Prostate gland (tissue), 2 donors: Measurements from ENCODE around the gene FZD10. TPM values are rescaled to one million over a fixed set of nuclear protein-coding genes. Genes with fewer than 3 reads are reported as not detected.

Experiments used
- DNase-seq: peaks from one replicate; pipeline ENCODE4 v3.0.0-alpha.2; 2019; ENCODE audit warnings: low spot score
- H3K27ac ChIP-seq, 2 donors: fragments of 200-600 bp; sonication (generic); 2 replicates each; pipeline ENCODE4 v1.5.1; 2017 to 2019
- H3K27me3 ChIP-seq: fragments of 200-600 bp; sonication (generic); replicated peaks from 2 replicates; pipeline ENCODE4 v1.5.1; 2019; ENCODE audit not compliant: insufficient read depth
- H3K36me3 ChIP-seq, 2 donors: fragments of 200-600 bp; sonication (generic); 1 replicate in 1 of 2; 2 replicates in 1 of 2; pipeline versions ENCODE4 v1.5.1 to v1.8.1; 2017 to 2019
- H3K4me1 ChIP-seq: fragments of 200-600 bp; sonication (generic); replicated peaks from 2 replicates; pipeline ENCODE4 v1.5.1; 2019
- H3K4me3 ChIP-seq, 2 donors: fragments of 200-600 bp; sonication (generic); 2 replicates each; pipeline ENCODE4 v1.5.1; 2017 to 2019
- H3K9me3 ChIP-seq: fragments of 200-600 bp; sonication (generic); 2 replicates; pipeline ENCODE4 v1.5.1; 2017
- CTCF ChIP-seq, 4 experiments: fragments of 200-600 bp in 2 of 4; fragments of 450-650 bp in 2 of 4; sonication (generic) in 2 of 4; IDR thresholded peaks; 1 replicate in 3 of 4; 2 replicates in 1 of 4; pipeline ENCODE4 v1.5.1; 2016 to 2019; ENCODE audit warnings: antibody characterized with exemption in 4 of 4, mild to moderate bottlenecking in 2 of 4, moderate library complexity in 2 of 4
- POLR2A ChIP-seq: fragments of 450-650 bp; IDR thresholded peaks from one replicate; pipeline ENCODE4 v1.6.1; 2016; ENCODE audit warnings: antibody characterized with exemption, mild to moderate bottlenecking
- POLR2AphosphoS5 ChIP-seq: sonication (generic); formaldehyde crosslinking; IDR thresholded peaks from one replicate; pipeline ENCODE4 v1.6.1; 2017; ENCODE audit warnings: antibody characterized with exemption
- WGBS: methylation state at CpG from one replicate; pipeline ENCODE4 v1.1.5; 2018; 5-methylcytosine and 5-hydroxymethylcytosine counted together
- intact Hi-C: fragments of 100-400 bp; cut with DNase I; formaldehyde crosslinking; loops from one replicate; pipeline ENCODE4 v1.14.2; 2022
- total RNA-seq, 2 donors: library from RNA; depleted of rRNA; stranded (reverse); fragments of >200 nt; gene quantifications; one replicate each; pipeline ENCODE4 v1.1.0, GENCODE V29; 2016

The FZD10 gene
- total RNA-seq, 2 donors from 2014 or later = 1.5 to 11.8 TPM

- no peak for DNase-seq
- TF ChIP-seq POLR2AphosphoS5 (no peak), POLR2A (no peak), CTCF (IDR thresholded peaks at IDR 0.05) (no peak)
- Histone ChIP-seq H3K27ac (no peak overlapping the region), H3K4me3 (no peak overlapping the region), H3K9me3 (no peaks in the 10 kb centered on the region), H3K27me3 (no peaks in the 10 kb centered on the region), H3K4me1 (no peaks in the 10 kb centered on the region), H3K36me3 (no peaks in the 10 kb centered on the region)
- intact Hi-C loops = no loop called here
- WGBS = 91% methylated on average over 9 of the region's 9 CpGs
Observed at GRCh38 chr12:130151846-130152245, 10.4 kb upstream of the FZD10 start.

- WGBS = 90% methylated on average over 12 of the region's 12 CpGs
- no peaks in the 10 kb centered on the region for H3K4me1 ChIP-seq
- H3K27me3 ChIP-seq = no peaks in the 10 kb centered on the region
Observed at GRCh38 chr12:130152386-130152785, 9.9 kb upstream of the FZD10 start.

GRCh38 chr12:130153803-130154202 lies 8.5 kb upstream of the FZD10 start:
- 96% methylated on average over 7 of the region's 7 CpGs for WGBS
- H3K27me3 ChIP-seq = no peaks in the 10 kb centered on the region
- TF ChIP-seq CTCF (IDR thresholded peaks at IDR 0.05) (no peak), POLR2AphosphoS5 (no peak)

More at GRCh38 chr12:130152386-130152785, 9.9 kb upstream of the FZD10 start:
- intact Hi-C loops = no loop called here
- no peak overlapping the region for H3K4me3 ChIP-seq
- no peak for DNase-seq
- no peaks in the 10 kb centered on the region for H3K36me3 ChIP-seq
- TF ChIP-seq POLR2AphosphoS5 (no peak), POLR2A (no peak), CTCF (IDR thresholded peaks at IDR 0.05) (no peak)
- no peak overlapping the region for H3K27ac ChIP-seq
- H3K9me3 ChIP-seq = no peaks in the 10 kb centered on the region

GRCh38 chr12:130154276-130155070 lies 7.8 kb upstream of the FZD10 start:
- no peaks in the 10 kb centered on the region for H3K9me3 ChIP-seq
- no peak for TF ChIP-seq POLR2AphosphoS5
- no peak for TF ChIP-seq POLR2A
- no peak for TF ChIP-seq CTCF (IDR thresholded peaks at IDR 0.05)
- WGBS = 86% methylated on average over 22 of the region's 22 CpGs
- H3K27ac ChIP-seq = no peak overlapping the region
- no peaks in the 10 kb centered on the region for H3K36me3 ChIP-seq
- intact Hi-C loops = no loop called here
- H3K4me3 ChIP-seq = no peak overlapping the region
- H3K27me3 ChIP-seq = no peaks in the 10 kb centered on the region
- H3K4me1 ChIP-seq = no peaks in the 10 kb centered on the region
- no peak for DNase-seq

More at GRCh38 chr12:130153803-130154202, 8.5 kb upstream of the FZD10 start:
- Histone ChIP-seq H3K9me3 (no peaks in the 10 kb centered on the region), H3K4me3 (no peak overlapping the region), H3K27ac (no peak overlapping the region), H3K4me1 (no peaks in the 10 kb centered on the region), H3K36me3 (no peaks in the 10 kb centered on the region)
- no peak for DNase-seq
- intact Hi-C loops = no loop called here
